Natural killer cell (primary cell): ENCODE results near the gene RINL. TPM values are rescaled to one million over a fixed set of nuclear protein-coding genes. Genes with fewer than 3 reads are reported as not detected.

Source experiments
- ATAC-seq, 3 donors: fragments of 150-1000 bp in 2 of 3; fragments of 200-7000 bp in 1 of 3; cut with Tn5 transposase; 1 replicate in 1 of 3; 2 replicates in 2 of 3; pipeline ENCODE4 v1.10.0; 2021; ENCODE audit warnings: mild to moderate bottlenecking in 2 of 3, moderate library complexity in 2 of 3
- DNase-seq, 2 donors: peaks; one replicate each; pipeline versions ENCODE4 v3.0.0 to v3.0.0-alpha.2; 2013 to 2021; ENCODE audit warnings: mixed read lengths in 1 of 2
- H3K27ac ChIP-seq: one replicate; pipeline ENCODE4 v1.5.1; 2013; ENCODE audit warnings: mild to moderate bottlenecking, low read length
- H3K27me3 ChIP-seq: one replicate; pipeline ENCODE4 v1.6.1; 2013; ENCODE audit warnings: low read length; ENCODE audit not compliant: control insufficient read depth, insufficient read depth
- H3K36me3 ChIP-seq: one replicate; pipeline ENCODE4 v1.6.1; 2013; ENCODE audit warnings: low read length; ENCODE audit not compliant: control insufficient read depth, insufficient read depth
- H3K4me1 ChIP-seq: one replicate; pipeline ENCODE4 v1.6.1; 2013; ENCODE audit warnings: low read length; ENCODE audit not compliant: control insufficient read depth, insufficient read depth
- H3K4me3 ChIP-seq: one replicate; pipeline ENCODE4 v1.5.1; 2013; ENCODE audit warnings: low read length
- H3K9me3 ChIP-seq: one replicate; pipeline ENCODE4 v1.6.1; 2013; ENCODE audit warnings: low read length; ENCODE audit not compliant: control insufficient read depth, insufficient read depth
- H3K27ac Mint-ChIP-seq, 2 donors: one replicate each; pipeline ENCODE4 v1.8.0; 2022; ENCODE audit warnings: mild to moderate bottlenecking in 2 of 2, mixed read lengths in 2 of 2, moderate library complexity in 1 of 2
- H3K27me3 Mint-ChIP-seq, 2 donors: one replicate each; pipeline ENCODE4 v1.8.0; 2022; ENCODE audit warnings: low read depth in 2 of 2, mixed read lengths in 2 of 2
- H3K36me3 Mint-ChIP-seq: one replicate; pipeline ENCODE4 v1.8.0; 2022; ENCODE audit warnings: mixed read lengths
- H3K4me1 Mint-ChIP-seq, 2 donors: one replicate each; pipeline ENCODE4 v1.8.0; 2022; ENCODE audit warnings: mixed read lengths in 2 of 2
- H3K4me3 Mint-ChIP-seq: one replicate; pipeline ENCODE4 v1.8.0; 2022; ENCODE audit warnings: mild to moderate bottlenecking, moderate library complexity, mixed read lengths
- H3K9me3 Mint-ChIP-seq, 2 donors: one replicate each; pipeline ENCODE4 v1.8.0; 2022; ENCODE audit warnings: mixed read lengths in 2 of 2
- WGBS: methylation state at CpG from one replicate; pipeline ENCODE4 v1.1.7; 2013; ENCODE audit warnings: missing lambda C conversion rate; ENCODE audit not compliant: insufficient coverage; 5-methylcytosine and 5-hydroxymethylcytosine counted together
- intact Hi-C: fragments of 100-400 bp; cut with micrococcal nuclease; formaldehyde crosslinking; loops from one replicate; pipeline ENCODE4 v1.14.2; 2022
- total RNA-seq, 4 donors: library from RNA; stranded (reverse); fragments of 120-200 nt in 1 of 4; gene quantifications; one replicate each; pipeline versions ENCODE4 v1.2.3 to v1.2.4, GENCODE V29; 2013 to 2022
- TF ChIP-seq, protein P1 (sequence below): fragments of 200-600 bp; IDR thresholded peaks from one replicate; pipeline ENCODE4 v1.8.0; 2022; ENCODE audit warnings: antibody characterized with exemption

The RINL gene
- total RNA-seq, 3 donors from 2014 or later (not counting 1 experiment from before 2014, with no cell fraction given), result 59.7 to 65.6 (median 59.7) TPM

GRCh38 chr19:38848299-38849146, 29.6 kb downstream of the RINL start:
- H3K27ac ChIP-seq, result peak overlapping the region; percentile 65
- DNase-seq (peak in 1 of 2 donors; percentile 22), ATAC-seq (no peak)
- H3K36me3 ChIP-seq, result peaks cover 42% of the 10 kb centered on the region
- Mint-ChIP-seq H3K36me3 (peaks cover 22% of the 10 kb centered on the region), H3K4me1 (peaks cover 71 to 81% of the 10 kb centered on the region in 2 donors), H3K27ac (peak overlapping the region; percentile 99 to 100), H3K4me3 (peak overlapping the region; percentile 93), H3K9me3 (no peaks in the 10 kb centered on the region), H3K27me3 (no peaks in the 10 kb centered on the region)
- H3K9me3 ChIP-seq, result no peaks in the 10 kb centered on the region
- TF ChIP-seq, protein P1, sequence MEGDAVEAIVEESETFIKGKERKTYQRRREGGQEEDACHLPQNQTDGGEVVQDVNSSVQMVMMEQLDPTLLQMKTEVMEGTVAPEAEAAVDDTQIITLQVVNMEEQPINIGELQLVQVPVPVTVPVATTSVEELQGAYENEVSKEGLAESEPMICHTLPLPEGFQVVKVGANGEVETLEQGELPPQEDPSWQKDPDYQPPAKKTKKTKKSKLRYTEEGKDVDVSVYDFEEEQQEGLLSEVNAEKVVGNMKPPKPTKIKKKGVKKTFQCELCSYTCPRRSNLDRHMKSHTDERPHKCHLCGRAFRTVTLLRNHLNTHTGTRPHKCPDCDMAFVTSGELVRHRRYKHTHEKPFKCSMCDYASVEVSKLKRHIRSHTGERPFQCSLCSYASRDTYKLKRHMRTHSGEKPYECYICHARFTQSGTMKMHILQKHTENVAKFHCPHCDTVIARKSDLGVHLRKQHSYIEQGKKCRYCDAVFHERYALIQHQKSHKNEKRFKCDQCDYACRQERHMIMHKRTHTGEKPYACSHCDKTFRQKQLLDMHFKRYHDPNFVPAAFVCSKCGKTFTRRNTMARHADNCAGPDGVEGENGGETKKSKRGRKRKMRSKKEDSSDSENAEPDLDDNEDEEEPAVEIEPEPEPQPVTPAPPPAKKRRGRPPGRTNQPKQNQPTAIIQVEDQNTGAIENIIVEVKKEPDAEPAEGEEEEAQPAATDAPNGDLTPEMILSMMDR, result no peak
- peak overlapping the region; percentile 40 for H3K4me3 ChIP-seq
- H3K27me3 ChIP-seq, result no peaks in the 10 kb centered on the region
- intact Hi-C loops, result no loop called here
- WGBS, result 36% methylated on average over 20 of the region's 22 CpGs
- H3K4me1 ChIP-seq, result peaks cover 70% of the 10 kb centered on the region

GRCh38 chr19:38846097-38846496, 32.0 kb downstream of the RINL start:
- Histone ChIP-seq H3K27me3 (no peaks in the 10 kb centered on the region), H3K36me3 (peaks cover 66% of the 10 kb centered on the region), H3K4me3 (no peak overlapping the region), H3K9me3 (no peaks in the 10 kb centered on the region), H3K4me1 (peaks cover 74% of the 10 kb centered on the region), H3K27ac (no peak overlapping the region)
- intact Hi-C loops, result no loop called here
- H3K36me3 Mint-ChIP-seq, result peaks cover 34% of the 10 kb centered on the region
- H3K9me3 Mint-ChIP-seq, result no peaks in the 10 kb centered on the region
- H3K4me1 Mint-ChIP-seq, result peaks cover 76 to 89% of the 10 kb centered on the region in 2 donors
- no peak overlapping the region for H3K4me3 Mint-ChIP-seq
- H3K27ac Mint-ChIP-seq, result peak overlapping the region; percentile 48 to 99
- no peaks in the 10 kb centered on the region for H3K27me3 Mint-ChIP-seq
- ATAC-seq (no peak), DNase-seq (no peak)
- 64% methylated on average over 2 of the region's 2 CpGs for whole genome bisulfite sequencing
- TF ChIP-seq, protein P1, result no peak

GRCh38 chr19:38845374-38846024, 32.6 kb downstream of the RINL start:
- no peak overlapping the region for H3K27ac ChIP-seq
- ATAC-seq, result no peak
- no peaks in the 10 kb centered on the region for H3K9me3 Mint-ChIP-seq
- no peaks in the 10 kb centered on the region for H3K27me3 Mint-ChIP-seq
- H3K4me1 Mint-ChIP-seq, result peaks cover 70 to 89% of the 10 kb centered on the region in 2 donors
- H3K36me3 Mint-ChIP-seq, result peaks cover 34% of the 10 kb centered on the region
- TF ChIP-seq, protein P1, result no peak
- H3K9me3 ChIP-seq, result no peaks in the 10 kb centered on the region
- 94% methylated on average over 14 of the region's 14 CpGs for WGBS
- H3K27ac Mint-ChIP-seq, result peak overlapping the region; percentile 48 to 99
- no peaks in the 10 kb centered on the region for H3K27me3 ChIP-seq
- H3K4me3 ChIP-seq, result no peak overlapping the region
- DNase-seq, result no peak
- intact Hi-C loops, result no loop called here
- peaks cover 72% of the 10 kb centered on the region for H3K4me1 ChIP-seq
- peaks cover 72% of the 10 kb centered on the region for H3K36me3 ChIP-seq
- peak overlapping the region; percentile 3 for H3K4me3 Mint-ChIP-seq
